HG03139 (cell line): ENCODE results near the gene PODXL2.

ENCODE experiments used
- ATAC-seq: cut with Tn5 transposase; IDR thresholded peaks from one replicate; pipeline ENCODE4 v1.9.1; 2021; ENCODE audit not compliant: unreplicated experiment

Gene PODXL2

GRCh38 chr3:127628788-127629466, at the start of gene PODXL2:
Gene PODXL2, plus strand, starts transcription at chr3:127629185. Its CDS starts 35 bp downstream, at chr3:127629220.
- no peak for ATAC-seq

GRCh38 chr3:127580327-127581060, 48.5 kb upstream of the PODXL2 start:
- ATAC-seq, result no peak

GRCh38 chr3:127584734-127585133, 44.3 kb upstream of the PODXL2 start:
- ATAC-seq, result no peak

GRCh38 chr3:127585163-127585812, 43.7 kb upstream of the PODXL2 start:
- ATAC-seq, result no peak

DNA sequence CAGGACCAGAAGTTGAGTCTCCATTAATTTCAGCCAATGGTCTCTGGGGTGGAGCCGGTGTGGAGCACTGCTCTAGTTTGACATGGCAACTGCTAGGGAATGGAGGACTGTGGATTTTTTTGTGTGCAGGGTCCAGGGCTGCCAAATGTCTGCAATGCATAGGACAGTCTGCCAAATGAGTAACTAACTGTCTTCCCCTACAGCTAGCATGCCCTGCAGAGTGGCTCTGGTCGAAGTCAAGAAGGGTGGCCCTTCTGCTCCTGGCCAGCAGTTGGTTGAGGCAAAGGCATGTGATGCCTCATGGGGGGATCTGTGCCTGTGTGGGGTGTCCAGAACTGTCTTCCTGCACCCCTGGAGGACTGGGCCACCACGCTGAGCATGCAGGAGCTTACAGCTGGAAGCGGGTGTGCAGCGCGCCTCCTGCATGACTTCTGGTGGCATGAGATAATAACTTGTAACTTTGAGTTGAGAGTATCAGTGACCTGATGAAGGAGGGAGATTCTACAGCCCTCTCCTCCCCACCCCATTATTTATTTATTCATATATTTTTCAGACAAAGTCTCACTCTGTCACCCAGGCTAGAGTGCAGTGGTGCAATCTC, 43.1 kb upstream of the PODXL2 start:
- ATAC-seq, result no peak

- ATAC-seq, result no peak
Measured at GRCh38 chr3:127587876-127588275, 41.1 kb upstream of the PODXL2 start.

- no peak for ATAC-seq
Measured at GRCh38 chr3:127588806-127589577, 40.0 kb upstream of the PODXL2 start.

DNA sequence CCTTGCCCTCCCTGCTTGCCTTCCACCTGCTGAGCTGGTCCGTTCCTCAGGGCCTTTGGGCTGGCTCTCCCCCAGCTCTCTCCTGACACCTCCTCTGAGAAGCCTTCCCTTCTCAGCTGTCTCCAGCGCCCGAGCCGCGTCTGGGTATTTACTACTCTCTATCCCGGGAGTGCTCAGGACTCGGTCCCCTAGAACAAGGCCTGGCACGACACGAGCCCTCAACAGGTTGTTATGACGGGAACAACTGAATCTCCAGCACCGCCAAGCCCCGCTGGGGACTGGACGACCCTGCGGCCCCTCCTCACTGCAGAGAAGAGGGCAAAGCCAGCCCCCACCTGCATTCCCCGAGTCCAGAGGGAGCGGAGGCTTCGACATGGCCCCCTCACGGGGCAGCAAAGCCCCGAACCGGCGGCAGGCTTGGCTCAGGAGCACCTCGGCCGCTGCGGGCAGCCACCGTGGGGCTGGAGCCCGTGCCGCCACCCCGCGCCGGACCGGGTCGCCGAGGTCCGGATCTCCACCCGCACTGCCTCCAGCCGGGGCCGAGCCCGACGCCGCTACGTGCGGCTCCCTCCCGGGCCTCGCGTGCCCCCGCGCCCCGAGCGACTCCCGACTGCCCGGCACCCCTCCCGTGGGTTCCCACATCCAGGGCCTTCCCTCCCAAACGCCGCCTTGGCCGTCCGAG, 39.2 kb upstream of the PODXL2 start:
- ATAC-seq, result peak; percentile 2

- ATAC-seq, result peak; percentile 23
Measured at GRCh38 chr3:127590282-127590592, 38.7 kb upstream of the PODXL2 start.

GRCh38 chr3:127590593-127591465, 38.2 kb upstream of the PODXL2 start, which contains the start of gene TPRA1:
Gene TPRA1, minus strand, starts transcription at chr3:127590733. Its CDS starts 10,587 bp downstream, at chr3:127580146.
- ATAC-seq, result peak; percentile 53

DNA sequence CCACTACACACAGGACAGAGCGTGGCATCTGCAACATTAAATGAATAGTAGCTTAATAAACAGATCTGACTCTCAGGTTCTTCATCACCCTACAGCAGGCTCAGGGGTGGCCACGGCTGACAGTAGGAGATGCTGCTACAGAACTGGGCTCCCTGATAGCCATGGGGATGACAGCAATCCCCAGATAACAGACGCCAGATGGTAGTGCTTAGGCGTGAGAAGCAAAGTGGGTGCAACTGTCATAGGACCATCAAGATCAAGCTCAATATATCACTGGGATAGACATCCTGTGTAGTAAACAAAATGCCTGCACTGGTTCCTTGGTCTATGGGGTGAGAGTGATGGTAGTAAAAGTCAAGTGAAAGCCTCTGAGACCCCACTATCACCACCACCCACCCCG, 35.8 kb upstream of the PODXL2 start:
- no peak for ATAC-seq

GRCh38 chr3:127595303-127595702, 33.7 kb upstream of the PODXL2 start:
- no peak for ATAC-seq

GRCh38 chr3:127597020-127597771, 31.8 kb upstream of the PODXL2 start:
- ATAC-seq, result no peak

- no peak for ATAC-seq
Measured at GRCh38 chr3:127598841-127599570, 30.0 kb upstream of the PODXL2 start.

DNA sequence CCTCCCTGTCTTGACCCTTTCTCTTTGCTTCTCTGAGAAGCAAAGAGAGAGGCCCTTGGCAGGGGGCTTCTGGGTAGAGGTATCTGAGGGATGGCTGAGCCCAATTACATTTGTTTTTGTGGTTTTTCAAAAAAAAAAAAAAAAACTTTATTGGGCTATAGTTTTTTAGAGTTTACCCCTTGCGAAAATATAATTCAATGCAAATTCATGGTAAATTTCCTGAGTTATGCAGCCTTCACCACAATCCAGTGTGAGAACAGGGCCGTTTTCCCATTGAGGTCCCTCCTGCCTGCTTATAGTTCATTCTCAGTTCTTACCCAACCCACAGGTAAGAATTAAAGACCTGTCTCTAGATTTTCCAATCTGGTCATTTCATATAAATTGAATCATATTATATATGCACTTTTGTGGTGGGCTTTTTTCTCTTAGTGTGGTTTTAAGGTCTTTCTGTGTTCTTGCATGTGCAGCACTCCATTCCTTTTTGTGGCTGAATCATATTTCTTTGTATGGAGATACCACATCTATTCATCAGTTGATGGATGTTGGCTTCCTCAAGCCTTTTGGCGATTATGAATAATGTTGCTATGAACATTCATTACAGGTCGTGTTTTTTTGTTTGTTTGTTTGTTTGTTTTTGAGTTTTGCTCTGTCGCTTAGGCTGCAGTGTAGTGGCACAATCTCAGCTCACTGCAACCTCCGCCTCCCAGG, 28.1 kb upstream of the PODXL2 start:
- ATAC-seq, result no peak

GRCh38 chr3:127604035-127604434, 24.9 kb upstream of the PODXL2 start:
- ATAC-seq, result peak; percentile 51

- no peak for ATAC-seq
Measured at GRCh38 chr3:127604546-127605165, 24.3 kb upstream of the PODXL2 start.
